SK-N-SH treated with all-trans-retinoic acid at 6 μM for 48 hours (cell line): ENCODE measurements around the gene LFNG.
"Not testable (repeated sequence)": the region's sequence is repeated elsewhere in the genome, so short reads cannot be mapped to it uniquely, and the experiment has no call there.

ENCODE experiments used
- ATAC-seq: fragments of 200-7000 bp; cut with Tn5 transposase; 3 replicates; pipeline ENCODE4 v1.9.1; 2020; ENCODE audit warnings: mild to moderate bottlenecking, moderate library complexity
- ARNTL ChIP-seq: fragments of 450-650 bp; formaldehyde crosslinking; IDR thresholded peaks from 2 replicates; pipeline ENCODE4 v1.5.0; 2020; ENCODE audit warnings: low read depth, mild to moderate bottlenecking, moderate library complexity, borderline replicate concordance
- CSDC2 ChIP-seq: fragments of 250-450 bp; sonication (Bioruptor Pico); IDR thresholded peaks from 2 replicates; pipeline ENCODE4 v1.5.0; 2020; ENCODE audit warnings: mild to moderate bottlenecking, moderate library complexity
- ESRRG ChIP-seq: fragments of 250-450 bp; sonication (Bioruptor Pico); IDR thresholded peaks from 2 replicates; pipeline ENCODE4 v1.6.1; 2021; ENCODE audit warnings: mild to moderate bottlenecking
- GLIS3 ChIP-seq: fragments of 250-450 bp; sonication (Bioruptor Pico); IDR thresholded peaks from 2 replicates; pipeline ENCODE4 v1.5.0; 2020; ENCODE audit warnings: mild to moderate bottlenecking, moderate library complexity
- PPARA ChIP-seq: fragments of 250-450 bp; sonication (Bioruptor Pico); IDR thresholded peaks from 2 replicates; pipeline ENCODE4 v1.5.0; 2020; ENCODE audit warnings: mild to moderate bottlenecking, borderline replicate concordance
- RARB ChIP-seq: fragments of 250-450 bp; sonication (Bioruptor Pico); IDR thresholded peaks from 2 replicates; pipeline ENCODE4 v1.8.0; 2021; ENCODE audit warnings: mild to moderate bottlenecking, moderate library complexity
- TCF4 ChIP-seq: fragments of 250-450 bp; sonication (Bioruptor Pico); IDR thresholded peaks from 2 replicates; pipeline ENCODE4 v1.8.0; 2021; ENCODE audit warnings: mild to moderate bottlenecking, moderate library complexity, borderline replicate concordance
- TOX ChIP-seq: fragments of 250-450 bp; sonication (Bioruptor Pico); IDR thresholded peaks from 2 replicates; pipeline ENCODE4 v1.8.0; 2021; ENCODE audit warnings: mild to moderate bottlenecking, moderate library complexity, borderline replicate concordance
- ZC3H10 ChIP-seq: fragments of 250-450 bp; sonication (Bioruptor Pico); IDR thresholded peaks from 2 replicates; pipeline ENCODE4 v1.5.1; 2021; ENCODE audit warnings: mild to moderate bottlenecking, moderate library complexity
- ZFP3 ChIP-seq: fragments of 250-450 bp; sonication (Bioruptor Pico); IDR thresholded peaks from 2 replicates; pipeline ENCODE4 v1.5.0; 2020; ENCODE audit warnings: mild to moderate bottlenecking, moderate library complexity
- ZNF70 ChIP-seq: fragments of 450-650 bp; formaldehyde crosslinking; IDR thresholded peaks from 2 replicates; pipeline ENCODE4 v1.5.0; 2020; ENCODE audit warnings: mild to moderate bottlenecking, moderate library complexity
- ZNF8 ChIP-seq: fragments of 450-650 bp; formaldehyde crosslinking; IDR thresholded peaks from 2 replicates; pipeline ENCODE4 v1.5.0; 2020; ENCODE audit warnings: mild to moderate bottlenecking, moderate library complexity
- TF ChIP-seq, protein P1 (sequence below): fragments of 250-450 bp; sonication (Bioruptor Pico); IDR thresholded peaks from 2 replicates; pipeline ENCODE4 v1.5.1; 2021; ENCODE audit warnings: mild to moderate bottlenecking, moderate library complexity
- TF ChIP-seq, protein P2 (sequence below): fragments of 250-450 bp; sonication (Bioruptor Pico); IDR thresholded peaks from 2 replicates; pipeline ENCODE4 v1.8.0; 2020; ENCODE audit warnings: mild to moderate bottlenecking, moderate library complexity, borderline replicate concordance
- TF ChIP-seq, protein P3 (sequence below): fragments of 250-450 bp; sonication (Bioruptor Pico); IDR thresholded peaks from 2 replicates; pipeline ENCODE4 v1.5.0; 2020; ENCODE audit warnings: mild to moderate bottlenecking, moderate library complexity
- TF ChIP-seq, protein P4 (sequence below): fragments of 250-450 bp; sonication (Bioruptor Pico); IDR thresholded peaks from 2 replicates; pipeline ENCODE4 v1.5.1; 2020; ENCODE audit warnings: low read depth, mild to moderate bottlenecking, moderate library complexity

Gene LFNG

DNA sequence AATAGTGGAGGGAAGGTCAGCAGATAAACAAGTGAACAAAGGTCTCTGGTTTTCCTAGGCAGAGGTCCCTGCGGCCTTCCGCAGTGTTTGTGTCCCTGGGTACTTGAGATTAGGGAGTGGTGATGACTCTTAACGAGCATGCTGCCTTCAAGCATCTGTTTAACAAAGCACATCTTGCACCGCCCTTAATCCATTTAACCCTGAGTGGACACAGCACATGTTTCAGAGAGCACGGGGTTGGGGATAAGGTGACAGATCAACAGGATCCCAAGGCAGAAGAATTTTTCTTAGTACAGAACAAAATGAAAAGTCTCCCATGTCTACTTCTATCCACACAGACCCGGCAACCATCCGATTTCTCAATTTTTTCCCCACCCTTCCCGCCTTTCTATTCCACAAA is 14.0 kb downstream of the LFNG start:
- ATAC-seq = not testable (repeated sequence)

DNA sequence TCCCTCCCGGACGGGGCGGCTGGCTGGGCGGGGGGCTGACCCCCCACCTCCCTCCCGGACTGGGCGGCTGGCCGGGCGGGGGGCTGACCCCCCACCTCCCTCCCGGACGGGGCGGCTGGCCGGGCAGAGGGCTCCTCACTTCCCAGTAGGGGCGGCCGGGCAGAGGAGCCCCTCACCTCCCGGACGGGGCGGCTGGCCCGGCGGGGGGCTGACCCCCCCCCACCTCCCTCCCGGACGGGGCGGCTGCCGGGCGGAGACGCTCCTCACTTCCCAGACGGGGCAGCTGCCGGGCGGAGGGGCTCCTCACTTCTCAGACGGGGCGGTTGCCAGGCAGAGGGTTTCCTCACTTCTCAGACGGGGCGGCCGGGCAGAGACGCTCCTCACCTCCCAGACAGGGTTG is 14.6 kb downstream of the LFNG start:
- ATAC-seq = not testable (repeated sequence)

DNA sequence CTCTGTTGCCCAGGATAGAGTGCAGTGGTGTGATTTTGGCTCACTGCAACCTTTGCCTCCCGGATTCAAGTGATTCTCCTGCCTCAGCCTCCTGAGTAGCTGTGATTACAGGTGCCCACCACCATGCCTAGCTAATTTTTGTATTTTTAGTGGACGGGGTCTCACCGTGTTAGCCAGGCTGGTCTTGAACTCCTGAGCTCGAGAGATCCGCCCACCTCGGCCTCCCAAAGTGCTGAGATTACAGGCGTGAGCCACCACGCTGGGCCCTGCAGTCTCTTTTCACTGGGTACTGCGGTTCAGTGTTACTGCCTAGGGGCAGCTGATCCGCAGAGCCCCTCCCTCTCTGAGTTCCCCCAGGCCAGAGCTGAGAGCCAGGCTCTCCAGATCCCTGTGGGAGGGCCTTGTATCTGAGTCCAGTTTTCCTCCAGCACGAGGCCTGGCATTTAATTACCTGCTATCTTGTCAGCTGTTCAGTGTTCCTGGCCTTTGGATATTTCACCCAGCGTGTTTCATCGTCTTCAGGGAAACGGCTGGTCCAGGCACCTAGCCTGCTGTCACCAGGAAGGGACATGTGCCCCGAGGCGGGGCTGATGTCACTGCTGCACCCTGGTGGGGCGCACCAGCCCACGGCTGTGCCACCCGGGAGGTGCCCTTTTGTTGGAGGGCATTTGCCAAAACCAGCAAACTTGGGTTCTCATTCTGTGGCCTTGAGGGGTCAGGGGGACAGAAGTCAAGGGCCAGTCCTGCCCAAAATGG is 16.5 kb downstream of the LFNG start:
- peak; percentile 15; the same call in 1 of the 2 replicates for TF ChIP-seq TCF4
- TF ChIP-seq, all 23 proteins: peak for 1; not testable (repeated sequence) for 22
- ATAC-seq = not testable (repeated sequence)

DNA sequence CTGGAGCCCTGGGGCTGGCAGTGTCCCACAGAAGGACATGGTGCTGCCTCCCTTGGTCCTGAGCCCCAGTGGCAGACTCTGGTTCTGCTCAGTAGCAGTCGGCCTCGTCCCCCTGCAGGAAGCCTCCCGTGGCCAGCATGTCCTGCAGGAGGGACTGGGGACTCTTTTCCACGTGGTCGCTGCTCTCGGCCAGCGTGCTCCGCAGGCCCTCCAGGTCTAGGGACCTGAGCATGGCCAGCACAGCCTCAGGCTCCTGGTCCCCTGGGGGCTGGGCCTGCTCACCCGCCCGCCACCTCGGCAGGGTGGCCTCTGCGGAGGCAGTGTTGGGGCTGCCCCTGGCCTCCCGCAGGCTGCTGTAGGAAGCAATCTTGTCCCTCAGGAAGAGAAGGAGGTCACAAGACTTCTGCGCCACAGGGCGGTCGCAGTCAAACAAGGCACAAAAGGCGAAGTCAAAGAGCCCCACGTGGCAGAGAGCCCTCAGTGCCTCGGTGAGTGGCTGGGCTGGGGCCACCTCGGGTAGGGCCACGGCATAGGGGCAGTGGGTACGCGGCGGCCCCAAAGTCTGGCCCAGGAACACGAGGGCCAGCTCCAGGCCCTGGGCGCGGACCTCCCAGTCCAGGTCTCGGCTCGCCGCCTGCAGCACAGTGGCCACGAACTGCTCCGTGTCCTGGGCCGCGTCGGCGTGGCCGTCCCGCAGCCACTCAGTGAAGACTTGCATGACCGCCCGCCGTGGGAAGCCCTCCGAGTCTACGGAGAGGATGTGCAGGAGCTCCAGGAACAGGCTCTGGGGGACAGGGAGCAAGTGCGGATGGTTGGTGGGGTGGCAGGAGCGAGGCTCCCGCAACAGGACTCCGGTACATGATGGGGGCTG is 18.6 kb downstream of the LFNG start:
- TF ChIP-seq ARNTL (CRISPR knock-in tag) (no peak), TCF4 (no peak), RARB (no peak), ZNF8 (CRISPR knock-in tag) (no peak), PPARA (CRISPR knock-in tag) (no peak), ZFP3 (CRISPR knock-in tag) (no peak), ZC3H10 (CRISPR knock-in tag) (no peak), TOX (CRISPR knock-in tag) (no peak), ZNF70 (CRISPR knock-in tag) (no peak), ESRRG (CRISPR knock-in tag) (no peak)
- TF ChIP-seq, protein P1, sequence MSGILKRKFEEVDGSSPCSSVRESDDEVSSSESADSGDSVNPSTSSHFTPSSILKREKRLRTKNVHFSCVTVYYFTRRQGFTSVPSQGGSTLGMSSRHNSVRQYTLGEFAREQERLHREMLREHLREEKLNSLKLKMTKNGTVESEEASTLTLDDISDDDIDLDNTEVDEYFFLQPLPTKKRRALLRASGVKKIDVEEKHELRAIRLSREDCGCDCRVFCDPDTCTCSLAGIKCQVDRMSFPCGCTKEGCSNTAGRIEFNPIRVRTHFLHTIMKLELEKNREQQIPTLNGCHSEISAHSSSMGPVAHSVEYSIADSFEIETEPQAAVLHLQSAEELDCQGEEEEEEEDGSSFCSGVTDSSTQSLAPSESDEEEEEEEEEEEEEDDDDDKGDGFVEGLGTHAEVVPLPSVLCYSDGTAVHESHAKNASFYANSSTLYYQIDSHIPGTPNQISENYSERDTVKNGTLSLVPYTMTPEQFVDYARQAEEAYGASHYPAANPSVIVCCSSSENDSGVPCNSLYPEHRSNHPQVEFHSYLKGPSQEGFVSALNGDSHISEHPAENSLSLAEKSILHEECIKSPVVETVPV (CRISPR knock-in tag) = no peak
- TF ChIP-seq, protein P2, sequence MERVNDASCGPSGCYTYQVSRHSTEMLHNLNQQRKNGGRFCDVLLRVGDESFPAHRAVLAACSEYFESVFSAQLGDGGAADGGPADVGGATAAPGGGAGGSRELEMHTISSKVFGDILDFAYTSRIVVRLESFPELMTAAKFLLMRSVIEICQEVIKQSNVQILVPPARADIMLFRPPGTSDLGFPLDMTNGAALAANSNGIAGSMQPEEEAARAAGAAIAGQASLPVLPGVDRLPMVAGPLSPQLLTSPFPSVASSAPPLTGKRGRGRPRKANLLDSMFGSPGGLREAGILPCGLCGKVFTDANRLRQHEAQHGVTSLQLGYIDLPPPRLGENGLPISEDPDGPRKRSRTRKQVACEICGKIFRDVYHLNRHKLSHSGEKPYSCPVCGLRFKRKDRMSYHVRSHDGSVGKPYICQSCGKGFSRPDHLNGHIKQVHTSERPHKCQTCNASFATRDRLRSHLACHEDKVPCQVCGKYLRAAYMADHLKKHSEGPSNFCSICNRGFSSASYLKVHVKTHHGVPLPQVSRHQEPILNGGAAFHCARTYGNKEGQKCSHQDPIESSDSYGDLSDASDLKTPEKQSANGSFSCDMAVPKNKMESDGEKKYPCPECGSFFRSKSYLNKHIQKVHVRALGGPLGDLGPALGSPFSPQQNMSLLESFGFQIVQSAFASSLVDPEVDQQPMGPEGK (CRISPR knock-in tag) = no peak
- TF ChIP-seq, protein P3, sequence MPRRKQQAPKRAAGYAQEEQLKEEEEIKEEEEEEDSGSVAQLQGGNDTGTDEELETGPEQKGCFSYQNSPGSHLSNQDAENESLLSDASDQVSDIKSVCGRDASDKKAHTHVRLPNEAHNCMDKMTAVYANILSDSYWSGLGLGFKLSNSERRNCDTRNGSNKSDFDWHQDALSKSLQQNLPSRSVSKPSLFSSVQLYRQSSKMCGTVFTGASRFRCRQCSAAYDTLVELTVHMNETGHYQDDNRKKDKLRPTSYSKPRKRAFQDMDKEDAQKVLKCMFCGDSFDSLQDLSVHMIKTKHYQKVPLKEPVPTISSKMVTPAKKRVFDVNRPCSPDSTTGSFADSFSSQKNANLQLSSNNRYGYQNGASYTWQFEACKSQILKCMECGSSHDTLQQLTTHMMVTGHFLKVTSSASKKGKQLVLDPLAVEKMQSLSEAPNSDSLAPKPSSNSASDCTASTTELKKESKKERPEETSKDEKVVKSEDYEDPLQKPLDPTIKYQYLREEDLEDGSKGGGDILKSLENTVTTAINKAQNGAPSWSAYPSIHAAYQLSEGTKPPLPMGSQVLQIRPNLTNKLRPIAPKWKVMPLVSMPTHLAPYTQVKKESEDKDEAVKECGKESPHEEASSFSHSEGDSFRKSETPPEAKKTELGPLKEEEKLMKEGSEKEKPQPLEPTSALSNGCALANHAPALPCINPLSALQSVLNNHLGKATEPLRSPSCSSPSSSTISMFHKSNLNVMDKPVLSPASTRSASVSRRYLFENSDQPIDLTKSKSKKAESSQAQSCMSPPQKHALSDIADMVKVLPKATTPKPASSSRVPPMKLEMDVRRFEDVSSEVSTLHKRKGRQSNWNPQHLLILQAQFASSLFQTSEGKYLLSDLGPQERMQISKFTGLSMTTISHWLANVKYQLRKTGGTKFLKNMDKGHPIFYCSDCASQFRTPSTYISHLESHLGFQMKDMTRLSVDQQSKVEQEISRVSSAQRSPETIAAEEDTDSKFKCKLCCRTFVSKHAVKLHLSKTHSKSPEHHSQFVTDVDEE (CRISPR knock-in tag) = no peak
- TF ChIP-seq, protein P4, sequence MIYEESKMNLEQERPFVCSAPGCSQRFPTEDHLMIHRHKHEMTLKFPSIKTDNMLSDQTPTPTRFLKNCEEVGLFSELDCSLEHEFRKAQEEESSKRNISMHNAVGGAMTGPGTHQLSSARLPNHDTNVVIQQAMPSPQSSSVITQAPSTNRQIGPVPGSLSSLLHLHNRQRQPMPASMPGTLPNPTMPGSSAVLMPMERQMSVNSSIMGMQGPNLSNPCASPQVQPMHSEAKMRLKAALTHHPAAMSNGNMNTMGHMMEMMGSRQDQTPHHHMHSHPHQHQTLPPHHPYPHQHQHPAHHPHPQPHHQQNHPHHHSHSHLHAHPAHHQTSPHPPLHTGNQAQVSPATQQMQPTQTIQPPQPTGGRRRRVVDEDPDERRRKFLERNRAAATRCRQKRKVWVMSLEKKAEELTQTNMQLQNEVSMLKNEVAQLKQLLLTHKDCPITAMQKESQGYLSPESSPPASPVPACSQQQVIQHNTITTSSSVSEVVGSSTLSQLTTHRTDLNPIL (CRISPR knock-in tag) = no peak
- TF ChIP-seq, all 23 proteins: peak for 0
- ATAC-seq = peak; percentile 13; the same call in 2 of the 3 replicates

DNA sequence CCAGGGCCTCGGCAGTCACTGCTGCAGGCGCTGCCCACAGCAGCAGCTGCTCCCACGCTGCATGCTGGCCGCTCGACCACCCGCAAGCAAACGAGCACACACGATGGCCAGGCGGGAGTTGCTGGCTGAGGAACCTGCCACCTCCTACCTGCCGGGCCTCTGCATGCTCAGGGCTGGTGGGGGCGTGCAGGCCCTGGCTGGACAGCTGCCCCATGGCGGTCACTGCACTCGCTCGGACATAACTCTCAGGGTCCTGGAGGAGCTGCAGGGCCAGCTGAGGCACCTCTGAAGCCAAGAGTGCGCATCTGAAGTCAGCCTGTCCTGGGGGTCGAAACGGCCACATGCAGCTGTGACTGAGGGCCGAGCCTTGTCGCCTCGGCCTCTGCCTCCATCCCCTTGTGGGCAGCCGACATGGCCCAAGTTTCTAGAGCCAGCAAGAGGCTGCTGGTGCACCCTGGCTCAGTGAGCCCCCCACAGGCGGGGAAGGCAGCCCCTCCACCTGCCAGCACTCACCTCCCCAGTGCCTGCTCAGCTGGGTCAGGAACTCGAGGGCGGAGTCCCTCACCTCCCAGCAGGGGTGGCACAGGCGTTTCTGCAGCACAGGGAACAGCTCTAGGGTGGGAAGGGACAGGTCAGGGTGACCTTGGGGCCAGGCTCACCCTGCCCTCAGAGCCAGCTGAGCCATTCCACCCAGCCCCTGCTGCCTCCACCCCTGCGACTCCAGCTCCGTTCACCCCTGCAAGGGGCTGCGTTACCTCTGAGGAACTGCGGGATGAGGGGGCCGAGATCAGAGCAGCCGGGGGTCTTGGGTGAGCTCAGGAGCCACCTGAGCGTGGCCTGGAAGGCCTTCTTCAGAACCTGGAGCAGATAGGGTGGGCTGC is 19.7 kb downstream of the LFNG start:
- TF ChIP-seq, protein P1 (CRISPR knock-in tag) = no peak
- TF ChIP-seq, protein P3 (CRISPR knock-in tag) = no peak
- TF ChIP-seq CSDC2 (no peak), GLIS3 (no peak), TOX (CRISPR knock-in tag) (no peak), ARNTL (CRISPR knock-in tag) (no peak), RARB (no peak), ZFP3 (CRISPR knock-in tag) (no peak)
- TF ChIP-seq, all 23 proteins: peak for 0

More for the DNA sequence above, 19.7 kb downstream of the LFNG start:
- no peak for ATAC-seq
